HepG2 (cell line): ENCODE results near the gene RPRML. TPM values are rescaled to one million over a fixed set of nuclear protein-coding genes. Genes with fewer than 3 reads are reported as not detected.

Experiments
- ATF7-NPFF ChIP-seq: sonication (generic); formaldehyde crosslinking; IDR thresholded peaks from 2 replicates; pipeline ENCODE4 v1.8.1; 2023; ENCODE audit warnings: mild to moderate bottlenecking, low read depth, missing genetic modification reagents, moderate library complexity
- CAMTA2 ChIP-seq: sonication (generic); formaldehyde crosslinking; IDR thresholded peaks from 2 replicates; pipeline ENCODE4 v1.4.0; 2020; ENCODE audit warnings: mild to moderate bottlenecking, missing genetic modification reagents, borderline replicate concordance
- CEBPG ChIP-seq: IDR thresholded peaks from 2 replicates; pipeline ENCODE4 v1.6.1; 2016
- CERS6 ChIP-seq: sonication (generic); formaldehyde crosslinking; IDR thresholded peaks from 2 replicates; pipeline ENCODE4 v1.5.0; 2020; ENCODE audit warnings: missing genetic modification reagents
- CREM ChIP-seq, 2 experiments: sonication (generic) in 1 of 2; formaldehyde crosslinking in 1 of 2; IDR thresholded peaks; 2 replicates each; pipeline versions ENCODE4 v1.4.0 to v1.6.1; 2016 to 2020; ENCODE audit warnings: antibody characterized with exemption in 1 of 2, mild to moderate bottlenecking in 1 of 2, missing genetic modification reagents in 1 of 2
- FOSL2 ChIP-seq: sonication (generic); formaldehyde crosslinking; IDR thresholded peaks from 2 replicates; pipeline ENCODE4 v1.4.0; 2020; ENCODE audit warnings: missing genetic modification reagents
- GABPB1 ChIP-seq: IDR thresholded peaks from 2 replicates; pipeline ENCODE4 v1.6.1; 2016; ENCODE audit warnings: mild to moderate bottlenecking, missing genetic modification reagents, moderate library complexity, missing compliant biosample characterization
- HOXA9 ChIP-seq: sonication (generic); formaldehyde crosslinking; IDR thresholded peaks from 2 replicates; pipeline ENCODE4 v1.8.1; 2022; ENCODE audit warnings: missing genetic modification reagents, mild to moderate bottlenecking, moderate library complexity, borderline replicate concordance
- MIER2 ChIP-seq: IDR thresholded peaks from 2 replicates; pipeline ENCODE4 v1.6.1; 2016; ENCODE audit warnings: missing biosample characterization, missing genetic modification reagents
- POLR2AphosphoS2 ChIP-seq: IDR thresholded peaks from 2 replicates; pipeline ENCODE4 v1.6.1; 2011; ENCODE audit warnings: low read depth, low read length, improper control_type of control experiment
- SAP130 ChIP-seq: IDR thresholded peaks from 2 replicates; pipeline ENCODE4 v1.6.1; 2016; ENCODE audit warnings: low read depth
- SNAPC4 ChIP-seq: sonication (generic); formaldehyde crosslinking; IDR thresholded peaks from 2 replicates; pipeline ENCODE4 v1.4.0; 2020; ENCODE audit warnings: mild to moderate bottlenecking, missing genetic modification reagents
- SNAPC5 ChIP-seq: sonication (generic); formaldehyde crosslinking; IDR thresholded peaks from 2 replicates; pipeline ENCODE4 v1.8.1; 2023; ENCODE audit warnings: mild to moderate bottlenecking, missing genetic modification reagents, borderline replicate concordance
- SP5 ChIP-seq: IDR thresholded peaks from 2 replicates; pipeline ENCODE4 v1.6.1; 2016; ENCODE audit warnings: low read depth, borderline replicate concordance
- TFDP1 ChIP-seq: IDR thresholded peaks from 2 replicates; pipeline ENCODE4 v1.6.1; 2016; ENCODE audit warnings: missing compliant biosample characterization, missing genetic modification reagents, borderline replicate concordance
- ZFP36L1 ChIP-seq: sonication (generic); formaldehyde crosslinking; IDR thresholded peaks from 2 replicates; pipeline ENCODE4 v1.8.0; 2022; ENCODE audit warnings: mild to moderate bottlenecking, missing genetic modification reagents, moderate library complexity
- ZNF264 ChIP-seq: sonication (generic); formaldehyde crosslinking; IDR thresholded peaks from 2 replicates; pipeline ENCODE4 v1.4.0; 2020; ENCODE audit warnings: missing genetic modification reagents
- ZNF3 ChIP-seq: IDR thresholded peaks from 2 replicates; pipeline ENCODE4 v1.7.0; 2017; ENCODE audit warnings: inconsistent platforms
- ZNF446 ChIP-seq: sonication (generic); formaldehyde crosslinking; IDR thresholded peaks from 2 replicates; pipeline ENCODE4 v1.5.0; 2020; ENCODE audit warnings: mild to moderate bottlenecking, missing genetic modification reagents
- ZNF468 ChIP-seq: sonication (generic); formaldehyde crosslinking; IDR thresholded peaks from 2 replicates; pipeline ENCODE4 v1.8.0; 2022; ENCODE audit warnings: mild to moderate bottlenecking, moderate library complexity, missing genetic modification reagents
- ZNF580 ChIP-seq: IDR thresholded peaks from 2 replicates; pipeline ENCODE4 v1.6.1; 2016; ENCODE audit warnings: low read depth, borderline replicate concordance
- ZNF614 ChIP-seq: IDR thresholded peaks from 2 replicates; pipeline ENCODE4 v1.6.1; 2018; ENCODE audit warnings: missing biosample characterization, missing genetic modification reagents, inconsistent platforms, borderline replicate concordance
- polyA plus RNA-seq, 8 experiments: library from polyadenylated mRNA; depleted of rRNA in 3 of 8; stranded (reverse) in 7 of 8; unstranded in 1 of 8; fragments of >200 nt; fragmentation: Illumina TruSeq in 4 of 8; extraction: Trizol in 4 of 8; gene quantifications; 2 replicates each; pipeline versions ENCODE4 v1.2.1 to v1.2.3, GENCODE V29; 2011 to 2016; ENCODE audit warnings: low read depth in 4 of 8, missing spikeins in 1 of 8, mixed read lengths in 1 of 8; ENCODE audit not compliant: insufficient read depth in 1 of 8
- total RNA-seq, 5 experiments: library from RNA; depleted of rRNA; stranded (reverse); fragments of >200 nt; fragmentation: Illumina TruSeq; extraction: Trizol; gene quantifications; 2 replicates each; pipeline ENCODE4 v1.2.3, GENCODE V29; 2016; ENCODE audit warnings: low read depth in 1 of 5

Gene RPRML
- total and polyA plus RNA-seq, 2 of the 13 experiments (the other 11 are each of a cell fraction or from before 2014, with no cell fraction given), result not detected

- TF ChIP-seq SNAPC4 (CRISPR knock-in tag), result no peak
- no peak for TF ChIP-seq CREM (IDR thresholded peaks at IDR 0.05)
- TF ChIP-seq CREM (CRISPR knock-in tag; IDR thresholded peaks at IDR 0.05), result no peak
- TF ChIP-seq CEBPG (CRISPR knock-in tag), result peak; percentile 77
- peak; percentile 31; the same call in 1 of the 2 replicates for TF ChIP-seq FOSL2 (CRISPR knock-in tag)
- no peak for TF ChIP-seq HOXA9 (CRISPR knock-in tag)
- TF ChIP-seq ZNF264 (CRISPR knock-in tag), result no peak
- 0 out of 2 replicates have a peak, but pooled peaks have one; percentile 68 for TF ChIP-seq ZNF468 (CRISPR knock-in tag)
- TF ChIP-seq SP5 (CRISPR knock-in tag), result peak; percentile 22; the same call in 1 of the 2 replicates
- no peak for TF ChIP-seq SNAPC5 (CRISPR knock-in tag)
- no peak for TF ChIP-seq CAMTA2 (CRISPR knock-in tag)
- TF ChIP-seq GABPB1, result no peak; the same call in 1 of the 2 replicates
- 0 out of 2 replicates have a peak, but pooled peaks have one; percentile 28 for TF ChIP-seq ATF7-NPFF
- TF ChIP-seq SAP130 (CRISPR knock-in tag), result peak; percentile 27
- no peak for TF ChIP-seq POLR2AphosphoS2
- peak; percentile 28; the same call in 1 of the 2 replicates for TF ChIP-seq MIER2 (CRISPR knock-in tag)
- 0 out of 2 replicates have a peak, but pooled peaks have one; percentile 16 for TF ChIP-seq ZFP36L1 (CRISPR knock-in tag)
- TF ChIP-seq CERS6 (CRISPR knock-in tag), result no peak
- no peak for TF ChIP-seq ZNF446 (CRISPR knock-in tag)
- no peak; the same call in 1 of the 2 replicates for TF ChIP-seq ZNF580 (CRISPR knock-in tag)
- no peak for TF ChIP-seq ZNF3 (CRISPR knock-in tag)
- 0 out of 2 replicates have a peak, but pooled peaks have one; percentile 9 for TF ChIP-seq TFDP1 (CRISPR knock-in tag)
- no peak for TF ChIP-seq ZNF614 (CRISPR knock-in tag)
These were observed 36.4 kb downstream of the RPRML start (continued) for GRCh38 chr17:46942441-46943217.
